HepG2 (cell line): ENCODE results near the gene WDR6. TPM values are rescaled to one million over a fixed set of nuclear protein-coding genes. Genes with fewer than 3 reads are reported as not detected.
A peak's percentile ranks its signal among the peaks of the same experiment; 100 is the strongest.

ENCODE experiments used
- BRD4 ChIP-seq: sonication (generic); formaldehyde crosslinking; IDR thresholded peaks from 2 replicates; pipeline ENCODE4 v1.4.0; 2020; ENCODE audit warnings: missing genetic modification reagents
- CENPT ChIP-seq: sonication (generic); formaldehyde crosslinking; IDR thresholded peaks from 2 replicates; pipeline ENCODE4 v1.8.0; 2022; ENCODE audit warnings: low read depth, mild to moderate bottlenecking, moderate library complexity, missing genetic modification reagents
- CREB1 ChIP-seq, 2 experiments: fragments of 450-650 bp in 1 of 2; IDR thresholded peaks; 2 replicates each; pipeline ENCODE4 v1.6.1; 2016 to 2017; ENCODE audit warnings: control low read depth in 1 of 2, mild to moderate bottlenecking in 1 of 2, missing compliant biosample characterization in 1 of 2, missing genetic modification characterization in 1 of 2
- IRF1 ChIP-seq: sonication (generic); formaldehyde crosslinking; IDR thresholded peaks from 2 replicates; pipeline ENCODE4 v1.4.0; 2020; ENCODE audit warnings: low read depth, mild to moderate bottlenecking, missing genetic modification reagents
- MTF2 ChIP-seq: sonication (generic); formaldehyde crosslinking; IDR thresholded peaks from 2 replicates; pipeline ENCODE4 v1.5.0; 2020; ENCODE audit warnings: missing genetic modification reagents, borderline replicate concordance
- NR0B2 ChIP-seq: sonication (generic); formaldehyde crosslinking; IDR thresholded peaks from 2 replicates; pipeline ENCODE4 v1.4.0; 2020; ENCODE audit warnings: mild to moderate bottlenecking, missing genetic modification reagents
- SNAPC2 ChIP-seq: sonication (generic); formaldehyde crosslinking; IDR thresholded peaks from 2 replicates; pipeline ENCODE4 v1.8.1; 2022; ENCODE audit warnings: mild to moderate bottlenecking, missing genetic modification reagents
- ZBTB1 ChIP-seq: sonication (generic); formaldehyde crosslinking; IDR thresholded peaks from 2 replicates; pipeline ENCODE4 v1.4.0; 2020; ENCODE audit warnings: missing genetic modification reagents, borderline replicate concordance
- ZBTB42 ChIP-seq: sonication (generic); formaldehyde crosslinking; IDR thresholded peaks from 2 replicates; pipeline ENCODE4 v1.5.0; 2020; ENCODE audit warnings: mild to moderate bottlenecking, missing genetic modification reagents
- ZBTB43 ChIP-seq: sonication (generic); formaldehyde crosslinking; conservative IDR thresholded peaks from 2 replicates; pipeline ENCODE4 v1.4.0; 2020; ENCODE audit warnings: missing genetic modification reagents
- ZFP90 ChIP-seq: sonication (generic); formaldehyde crosslinking; IDR thresholded peaks from 2 replicates; pipeline ENCODE4 v1.8.0; 2022; ENCODE audit warnings: missing genetic modification reagents, mild to moderate bottlenecking, inconsistent platforms, borderline replicate concordance
- ZMYM3 ChIP-seq: sonication (generic); formaldehyde crosslinking; IDR thresholded peaks from 2 replicates; pipeline ENCODE4 v1.5.1; 2020; ENCODE audit warnings: mild to moderate bottlenecking, missing genetic modification reagents
- ZNF124 ChIP-seq: sonication (generic); formaldehyde crosslinking; IDR thresholded peaks from 2 replicates; pipeline ENCODE4 v1.4.0; 2020; ENCODE audit warnings: missing genetic modification reagents
- ZNF224 ChIP-seq: sonication (generic); formaldehyde crosslinking; IDR thresholded peaks from 2 replicates; pipeline ENCODE4 v1.5.0; 2020; ENCODE audit warnings: mild to moderate bottlenecking, missing genetic modification reagents
- ZNF331 ChIP-seq: sonication (generic); formaldehyde crosslinking; IDR thresholded peaks from 2 replicates; pipeline ENCODE4 v1.4.0; 2020; ENCODE audit warnings: missing genetic modification reagents
- ZNF484 ChIP-seq: sonication (generic); formaldehyde crosslinking; IDR thresholded peaks from 2 replicates; pipeline ENCODE4 v1.5.1; 2020; ENCODE audit warnings: mild to moderate bottlenecking, low read depth, missing genetic modification reagents, borderline replicate concordance
- ZNF510 ChIP-seq: sonication (generic); formaldehyde crosslinking; IDR thresholded peaks from 2 replicates; pipeline ENCODE4 v1.4.0; 2020; ENCODE audit warnings: low read depth, mild to moderate bottlenecking, missing genetic modification reagents
- ZNF574 ChIP-seq: sonication (generic); formaldehyde crosslinking; IDR thresholded peaks from 2 replicates; pipeline ENCODE4 v1.4.0; 2020; ENCODE audit warnings: missing genetic modification reagents
- ZNF605 ChIP-seq: sonication (generic); formaldehyde crosslinking; IDR thresholded peaks from 2 replicates; pipeline ENCODE4 v1.8.0; 2022; ENCODE audit warnings: mild to moderate bottlenecking, missing genetic modification reagents
- ZNF629 ChIP-seq: sonication (generic); formaldehyde crosslinking; conservative IDR thresholded peaks from 2 replicates; pipeline ENCODE4 v1.5.0; 2020; ENCODE audit warnings: missing genetic modification reagents
- ZNF670 ChIP-seq: sonication (generic); formaldehyde crosslinking; IDR thresholded peaks from 2 replicates; pipeline ENCODE4 v1.8.0; 2022; ENCODE audit warnings: mild to moderate bottlenecking, missing genetic modification reagents, borderline replicate concordance
- ZSCAN25 ChIP-seq: sonication (generic); formaldehyde crosslinking; IDR thresholded peaks from 2 replicates; pipeline ENCODE4 v1.8.0; 2022; ENCODE audit warnings: mild to moderate bottlenecking, missing genetic modification reagents
- polyA plus RNA-seq, 8 experiments: library from polyadenylated mRNA; depleted of rRNA in 3 of 8; stranded (reverse) in 7 of 8; unstranded in 1 of 8; fragments of >200 nt; fragmentation: Illumina TruSeq in 4 of 8; extraction: Trizol in 4 of 8; gene quantifications; 2 replicates each; pipeline versions ENCODE4 v1.2.1 to v1.2.3, GENCODE V29; 2011 to 2016; ENCODE audit warnings: low read depth in 4 of 8, missing spikeins in 1 of 8, mixed read lengths in 1 of 8; ENCODE audit not compliant: insufficient read depth in 1 of 8
- total RNA-seq, 5 experiments: library from RNA; depleted of rRNA; stranded (reverse); fragments of >200 nt; fragmentation: Illumina TruSeq; extraction: Trizol; gene quantifications; 2 replicates each; pipeline ENCODE4 v1.2.3, GENCODE V29; 2016; ENCODE audit warnings: low read depth in 1 of 5

Gene WDR6
- total and polyA plus RNA-seq, 2 of the 13 experiments (the other 11 are each of a cell fraction or from before 2014, with no cell fraction given): 73.4 to 139 TPM

DNA sequence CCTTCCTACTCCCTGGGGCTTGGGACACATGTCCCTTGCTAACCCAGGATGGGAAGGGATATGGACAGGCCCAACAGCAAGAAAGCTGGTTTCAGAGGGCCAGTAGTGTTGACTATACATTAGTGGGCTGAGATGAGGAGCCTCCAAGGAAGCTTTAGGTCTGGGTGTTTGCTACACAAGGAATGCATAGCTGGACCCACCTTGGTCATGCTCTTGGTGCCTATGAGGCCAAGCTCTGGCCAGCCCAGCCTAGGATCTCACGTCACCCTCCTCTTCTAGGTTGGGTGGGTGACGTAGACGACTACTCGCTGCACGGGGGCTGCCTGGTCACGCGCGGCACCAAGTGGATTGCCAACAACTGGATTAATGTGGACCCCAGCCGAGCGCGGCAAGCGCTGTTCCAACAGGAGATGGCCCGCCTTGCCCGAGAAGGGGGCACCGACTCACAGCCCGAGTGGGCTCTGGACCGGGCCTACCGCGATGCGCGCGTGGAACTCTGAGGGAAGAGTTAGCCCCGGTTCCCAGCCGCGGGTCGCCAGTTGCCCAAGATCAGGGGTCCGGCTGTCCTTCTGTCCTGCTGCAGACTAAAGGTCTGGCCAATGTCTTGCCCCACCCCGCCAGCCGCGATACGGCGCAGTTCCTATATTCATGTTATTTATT, 653 bp upstream of the WDR6 start (continued):
- TF ChIP-seq ZNF484 (CRISPR knock-in tag) (no peak), ZFP90 (0 out of 2 replicates have a peak, but pooled peaks have one; percentile 57), IRF1 (no peak), MTF2 (0 out of 2 replicates have a peak, but pooled peaks have one; percentile 41), ZNF629 (CRISPR knock-in tag) (0 out of 2 replicates have a peak, but pooled peaks have one; percentile 11), ZSCAN25 (CRISPR knock-in tag) (peak; percentile 9; the same call in 1 of the 2 replicates), ZNF510 (CRISPR knock-in tag) (peak; percentile 71), CREB1 (IDR thresholded peaks at IDR 0.05) (peak; percentile 84), CREB1 (CRISPR knock-in tag; IDR thresholded peaks at IDR 0.05) (no peak), ZNF224 (0 out of 2 replicates have a peak, but pooled peaks have one; percentile 66), CENPT (no peak), SNAPC2 (CRISPR knock-in tag) (0 out of 2 replicates have a peak, but pooled peaks have one; percentile 32), ZNF124 (peak; percentile 12; the same call in 1 of the 2 replicates), NR0B2 (no peak), ZNF670 (CRISPR knock-in tag) (peak; percentile 11; the same call in 1 of the 2 replicates), ZBTB42 (CRISPR knock-in tag) (no peak), ZBTB43 (CRISPR knock-in tag) (0 out of 2 replicates have a peak, but pooled peaks have one; percentile 47), ZNF574 (CRISPR knock-in tag) (no peak), ZNF331 (no peak), ZMYM3 (CRISPR knock-in tag) (no peak), ZNF605 (CRISPR knock-in tag) (0 out of 2 replicates have a peak, but pooled peaks have one; percentile 2), BRD4 (0 out of 2 replicates have a peak, but pooled peaks have one; percentile 22), ZBTB1 (CRISPR knock-in tag) (no peak)
